Dermis microvascular lymphatic vessel endothelial cell (primary cell): Measurements from ENCODE around the gene LCP1. TPM values are rescaled to one million over a fixed set of nuclear protein-coding genes. Genes with fewer than 3 reads are reported as not detected.

Source experiments
- DNase-seq, 2 donors: peaks; one replicate each; pipeline versions ENCODE4 v3.0.0 to v3.0.0-alpha.2; 2010; ENCODE audit warnings: low read depth in 2 of 2
- total RNA-seq: library from RNA; depleted of rRNA; stranded (reverse); fragments of >200 nt; gene quantifications from 2 replicates; pipeline ENCODE4 v1.2.1, GENCODE V29; 2014

The LCP1 gene
- total RNA-seq, 1 donor from 2014 or later, result 0.39 TPM

- no peak for DNase-seq
Observed at GRCh38 chr13:46129955-46130618, 51.9 kb downstream of the LCP1 start.

GRCh38 chr13:46129124-46129523 is 52.9 kb downstream of the LCP1 start:
- DNase-seq, result no peak

- DNase-seq, result no peak
Observed at GRCh38 chr13:46127358-46128023, 54.5 kb downstream of the LCP1 start.

GRCh38 chr13:46126552-46127357 is 55.2 kb downstream of the LCP1 start:
- DNase-seq, result peak; percentile 21 to 83

- peak in 1 of 2 donors; percentile 7 for DNase-seq
Observed at GRCh38 chr13:46126056-46126455, 55.9 kb downstream of the LCP1 start.

- DNase-seq, result peak in 1 of 2 donors; percentile 78
Observed at GRCh38 chr13:46124967-46125933, 56.7 kb downstream of the LCP1 start.

GRCh38 chr13:46124531-46124966 is 57.4 kb downstream of the LCP1 start:
- DNase-seq, result no peak

GRCh38 chr13:46122304-46122703 is 59.7 kb downstream of the LCP1 start:
- DNase-seq, result no peak

GRCh38 chr13:46121597-46122163 is 60.3 kb downstream of the LCP1 start:
- DNase-seq, result no peak

- DNase-seq, result no peak
Observed at GRCh38 chr13:46121033-46121432, 60.9 kb downstream of the LCP1 start.

- peak in 1 of 2 donors; percentile 85 for DNase-seq
Observed at GRCh38 chr13:46119883-46120614, 61.9 kb downstream of the LCP1 start.

- peak in 1 of 2 donors; percentile 18 for DNase-seq
Observed at GRCh38 chr13:46116653-46117502, 65.1 kb downstream of the LCP1 start.

GRCh38 chr13:46114613-46115012 is 67.4 kb downstream of the LCP1 start:
- no peak for DNase-seq

GRCh38 chr13:46113596-46113995 is 68.4 kb downstream of the LCP1 start:
- peak in 1 of 2 donors; percentile 86 for DNase-seq

GRCh38 chr13:46111151-46111550 is 70.8 kb downstream of the LCP1 start:
- no peak for DNase-seq

GRCh38 chr13:46109451-46109850 is 72.5 kb downstream of the LCP1 start:
- no peak for DNase-seq

GRCh38 chr13:46106839-46107371 is 75.1 kb downstream of the LCP1 start:
- DNase-seq, result peak in 1 of 2 donors; percentile 52

GRCh38 chr13:46104868-46105267 is 77.1 kb downstream of the LCP1 start, which contains the start of gene CPB2:
TSS of gene CPB2 (minus strand) at chr13:46105033. CDS start at chr13:46105009, 24 bp downstream.
- no peak for DNase-seq

GRCh38 chr13:46103037-46103436 is 78.9 kb downstream of the LCP1 start:
- no peak for DNase-seq
